ENCODE results near the gene CD300LD.

GRCh38 chr17:74541176-74542111 is 50.6 kb downstream of the CD300LD start:
- TF ChIP-seq EZH2phosphoT487 (IDR thresholded peaks at IDR 0.05; ENCODE audit: low read length): no peak
- TF ChIP-seq CTCF (IDR thresholded peaks at IDR 0.05; ENCODE audit: low read length): no peak

All from MM.1S (cell line).